SJSA1 (cell line): ENCODE results near the gene PVALB. TPM values are rescaled to one million over a fixed set of nuclear protein-coding genes. Genes with fewer than 3 reads are reported as not detected.

Experiments
- DNase-seq, 2 experiments: peaks; one replicate each; pipeline ENCODE4 v3.0.0-alpha.2; 2015 to 2020; ENCODE audit warnings: low spot score in 2 of 2, low read depth in 1 of 2
- H3K27ac ChIP-seq: fragments of 250-450 bp; sonication (Bioruptor Pico); 2 replicates; pipeline ENCODE4 v1.5.1; 2020; ENCODE audit warnings: mild to moderate bottlenecking, moderate library complexity
- H3K27me3 ChIP-seq: fragments of 250-450 bp; sonication (Bioruptor Pico); replicated peaks from 2 replicates; pipeline ENCODE4 v1.5.1; 2020; ENCODE audit warnings: mild to moderate bottlenecking, moderate library complexity
- H3K36me3 ChIP-seq: fragments of 250-450 bp; sonication (Bioruptor Pico); 2 replicates; pipeline ENCODE4 v1.5.1; 2020; ENCODE audit warnings: mild to moderate bottlenecking
- H3K4me1 ChIP-seq: fragments of 250-450 bp; sonication (Bioruptor Pico); replicated peaks from 2 replicates; pipeline ENCODE4 v1.6.1; 2021; ENCODE audit warnings: mild to moderate bottlenecking
- H3K4me3 ChIP-seq: fragments of 250-450 bp; sonication (Bioruptor Pico); 2 replicates; pipeline ENCODE4 v1.5.1; 2020; ENCODE audit warnings: mild to moderate bottlenecking
- H3K9me3 ChIP-seq: fragments of 250-450 bp; sonication (Bioruptor Pico); replicated peaks from 2 replicates; pipeline ENCODE4 v1.5.1; 2020; ENCODE audit warnings: mild to moderate bottlenecking
- total RNA-seq: library from RNA; depleted of rRNA; stranded (reverse); fragments of >200 nt; shearing (Covaris generic); gene quantifications from 2 replicates; pipeline ENCODE4 v1.2.3, GENCODE V29; 2014

PVALB gene
- total RNA-seq, 1 experiment from 2014 or later: not detected

DNA sequence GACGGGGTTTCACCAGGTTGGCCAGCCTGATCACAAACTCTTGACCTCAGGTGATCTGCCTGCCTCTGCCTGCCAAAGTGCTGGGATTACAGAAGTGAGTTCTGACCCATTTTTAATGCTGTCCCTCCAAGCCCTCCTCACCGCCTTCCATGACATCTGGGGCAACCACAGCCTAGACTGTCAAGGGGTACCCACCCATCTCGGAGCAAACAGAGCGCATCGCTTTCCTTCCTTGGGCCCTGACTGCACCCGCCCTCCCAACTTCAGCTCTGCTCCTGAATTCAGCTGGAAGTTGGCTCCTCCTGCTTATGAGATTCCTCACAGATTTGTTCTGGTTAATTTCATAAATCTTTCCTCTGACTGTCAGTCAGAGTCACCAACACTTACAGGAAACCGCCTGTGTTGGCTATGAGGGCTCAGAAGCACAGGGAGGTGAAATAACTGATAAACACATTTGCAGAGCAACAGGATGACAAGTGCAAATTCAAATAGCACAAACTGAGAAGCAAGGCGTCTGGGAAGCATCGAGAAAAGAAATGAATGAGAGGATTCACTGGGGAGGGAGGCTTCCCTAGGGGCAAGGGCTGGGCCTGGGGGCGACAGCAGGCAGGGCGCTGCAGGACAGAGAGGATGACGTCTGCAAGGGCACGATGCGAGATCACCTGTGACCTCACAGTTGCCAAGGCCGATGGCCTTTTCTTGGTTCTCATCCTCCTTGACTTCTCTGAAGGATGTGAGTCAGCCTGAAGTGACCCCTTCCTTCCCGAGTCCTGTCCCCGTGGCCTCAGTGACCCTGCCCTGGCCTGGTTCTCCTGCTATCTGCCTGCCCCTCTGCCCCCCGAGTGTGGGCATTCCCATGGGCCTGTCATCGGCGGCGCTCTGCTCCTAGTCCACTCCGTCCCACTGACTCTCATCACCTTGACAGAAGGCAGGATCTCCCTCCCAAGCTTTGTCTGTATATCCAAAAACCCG, 47.0 kb downstream of the PVALB start:
- Histone ChIP-seq H3K27me3 (no peaks in the 10 kb centered on the region), H3K36me3 (no peaks in the 10 kb centered on the region), H3K4me3 (no peak overlapping the region), H3K4me1 (peaks cover under 1% of the 10 kb centered on the region), H3K27ac (no peak overlapping the region), H3K9me3 (no peaks in the 10 kb centered on the region)
- DNase-seq: no peak

DNA sequence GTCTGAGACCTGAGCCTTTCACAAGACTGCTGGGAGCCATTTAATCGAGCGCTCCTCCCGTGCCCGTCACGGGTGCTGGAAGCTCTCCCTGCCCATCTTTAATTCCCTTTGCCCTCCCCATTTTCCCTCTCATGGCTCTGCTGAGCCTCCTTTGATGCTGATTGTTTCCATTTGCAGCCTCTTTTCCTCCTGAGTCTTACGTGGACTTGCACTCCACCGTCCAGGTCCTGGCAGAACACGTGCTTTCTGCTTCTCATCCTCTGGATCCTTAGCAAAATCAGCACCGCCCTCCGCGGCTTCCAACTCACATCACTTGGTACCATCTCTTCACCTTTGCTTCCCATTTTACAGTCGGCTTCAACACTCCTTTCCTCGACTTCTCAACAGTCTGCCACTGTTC, 48.2 kb downstream of the PVALB start:
- Histone ChIP-seq H3K4me3 (no peak overlapping the region), H3K36me3 (no peaks in the 10 kb centered on the region), H3K4me1 (no peaks in the 10 kb centered on the region), H3K9me3 (no peaks in the 10 kb centered on the region), H3K27me3 (no peaks in the 10 kb centered on the region), H3K27ac (no peak overlapping the region)
- no peak for DNase-seq

DNA sequence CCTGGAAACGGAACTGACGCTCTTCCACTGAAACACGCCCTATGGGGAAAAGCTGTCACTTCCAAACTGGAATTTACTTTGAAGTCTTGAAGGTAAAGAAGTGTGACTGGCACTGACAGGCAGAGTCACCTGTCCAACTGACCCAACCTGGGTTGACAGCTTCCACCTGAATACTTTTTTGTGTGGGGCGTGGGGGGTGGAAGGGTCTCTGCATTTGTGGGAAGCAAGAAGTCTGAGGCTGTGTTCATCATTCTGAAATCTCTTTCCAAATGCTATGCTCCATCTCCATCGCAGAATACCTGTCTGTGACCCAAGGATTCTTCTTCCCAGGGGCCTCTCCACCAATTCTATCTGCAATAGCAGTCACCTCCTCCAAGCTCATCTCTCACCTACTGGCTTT, 48.7 kb downstream of the PVALB start:
- H3K4me3 ChIP-seq: no peak overlapping the region
- no peaks in the 10 kb centered on the region for H3K4me1 ChIP-seq
- no peak for DNase-seq
- no peaks in the 10 kb centered on the region for H3K36me3 ChIP-seq
- no peaks in the 10 kb centered on the region for H3K9me3 ChIP-seq
- H3K27ac ChIP-seq: no peak overlapping the region
- no peaks in the 10 kb centered on the region for H3K27me3 ChIP-seq

DNA sequence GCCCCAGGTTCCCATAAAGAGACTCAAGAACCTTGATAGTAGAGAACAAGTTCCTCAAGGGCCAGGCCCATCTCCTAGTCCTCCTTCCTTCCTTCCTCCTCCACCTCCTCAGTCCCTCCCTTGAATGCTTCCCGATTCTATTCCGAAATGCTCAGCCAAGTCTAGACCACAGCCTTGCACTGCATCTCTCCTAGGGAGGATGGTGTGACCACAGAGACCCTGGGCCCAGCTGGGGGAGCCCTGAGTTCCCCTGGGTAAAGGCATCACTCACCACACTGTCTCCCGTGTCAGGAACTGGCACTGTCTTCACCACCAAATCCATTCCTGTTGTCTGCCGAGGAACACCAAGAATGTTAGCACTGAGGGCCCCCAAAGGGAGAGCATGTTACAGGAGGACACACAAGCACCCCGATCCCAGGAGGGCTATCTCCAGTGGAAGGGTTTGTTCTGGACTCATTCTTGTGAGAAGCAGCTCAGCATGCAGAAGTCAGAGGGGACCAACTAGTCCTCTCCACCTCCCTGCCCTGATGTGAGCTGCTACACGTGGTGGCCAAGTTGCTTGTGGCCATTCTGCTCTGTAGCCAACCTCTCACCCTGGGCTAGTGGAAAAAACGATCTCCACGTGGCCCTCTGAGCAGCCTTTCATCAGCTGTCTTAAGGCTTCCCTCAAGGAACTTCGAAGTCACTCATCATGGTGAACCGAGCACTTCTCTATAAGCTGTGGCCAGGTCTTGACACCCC, 49.6 kb downstream of the PVALB start:
- Histone ChIP-seq H3K4me1 (no peaks in the 10 kb centered on the region), H3K27me3 (no peaks in the 10 kb centered on the region), H3K4me3 (no peak overlapping the region), H3K36me3 (no peaks in the 10 kb centered on the region; the same call in 1 of the 2 replicates), H3K9me3 (no peaks in the 10 kb centered on the region), H3K27ac (no peak overlapping the region)
- no peak for DNase-seq

DNA sequence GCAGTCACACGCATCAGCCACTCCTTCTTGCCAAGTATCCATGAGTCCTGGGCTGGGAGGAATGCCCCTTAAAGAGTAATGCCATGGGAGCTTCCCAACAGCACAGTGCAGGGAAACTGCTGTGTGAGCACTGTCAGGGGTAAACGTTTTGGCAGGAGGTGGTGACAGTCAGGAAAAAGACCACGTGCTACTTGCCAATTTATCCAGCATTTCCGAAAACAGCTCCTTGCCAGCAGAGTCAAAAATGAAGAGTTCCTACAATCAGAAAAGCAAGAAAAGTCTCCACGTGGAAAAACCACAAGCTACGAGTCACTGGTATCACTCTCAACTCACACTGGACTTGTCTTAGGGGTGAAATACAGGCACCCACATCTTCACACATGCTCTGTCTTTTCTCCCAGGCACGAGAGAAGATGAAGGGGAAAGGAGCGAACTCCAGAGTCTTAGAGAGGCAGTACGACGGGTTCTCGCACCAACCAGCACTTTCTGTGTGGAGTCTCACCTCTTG, 50.8 kb downstream of the PVALB start:
- H3K27ac ChIP-seq: no peak overlapping the region
- H3K36me3 ChIP-seq: no peaks in the 10 kb centered on the region; the same call in 1 of the 2 replicates
- no peaks in the 10 kb centered on the region for H3K27me3 ChIP-seq
- H3K9me3 ChIP-seq: no peaks in the 10 kb centered on the region
- H3K4me1 ChIP-seq: no peaks in the 10 kb centered on the region
- no peak for DNase-seq
- no peak overlapping the region for H3K4me3 ChIP-seq

DNA sequence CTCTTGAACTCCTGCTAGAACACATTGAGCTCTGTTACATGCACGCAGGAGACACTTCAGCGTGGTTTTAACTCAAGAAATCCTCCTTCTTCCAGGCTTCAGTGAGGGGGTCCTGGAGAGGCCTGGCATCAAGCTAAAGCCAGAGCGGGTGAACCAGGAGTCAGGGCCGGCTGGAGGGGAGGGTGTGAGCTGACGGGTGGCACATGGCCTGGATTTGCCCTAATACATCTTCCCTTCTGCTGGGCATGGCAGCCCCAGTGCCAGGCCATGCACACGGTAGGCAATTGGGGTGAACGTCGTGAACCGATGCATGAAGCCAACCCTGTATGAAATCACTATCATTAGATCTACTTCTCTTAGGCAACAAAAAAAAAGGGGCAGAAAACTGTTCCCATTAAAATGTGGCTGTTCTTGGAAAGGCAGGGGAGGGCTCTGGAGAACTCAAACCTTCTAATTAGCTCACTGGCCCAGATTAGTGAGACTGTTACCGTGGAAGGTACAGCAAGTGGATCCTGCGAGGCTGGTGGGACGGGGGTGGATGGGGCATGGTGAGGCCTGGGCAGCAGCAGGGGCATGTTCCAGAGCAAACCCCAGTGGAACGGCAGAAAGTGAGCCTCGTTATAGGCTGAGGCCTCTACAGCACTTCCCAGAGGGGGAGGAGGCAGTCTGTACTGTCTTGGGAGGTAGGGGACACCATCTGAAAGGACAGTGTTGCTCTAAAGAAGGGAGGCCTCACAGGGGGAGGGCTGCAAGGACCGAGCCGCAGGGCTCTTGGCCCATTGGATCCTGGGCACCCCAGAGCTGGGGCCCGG, 51.5 kb downstream of the PVALB start:
- Histone ChIP-seq H3K4me3 (no peak overlapping the region), H3K4me1 (no peaks in the 10 kb centered on the region), H3K36me3 (no peaks in the 10 kb centered on the region; the same call in 1 of the 2 replicates), H3K27me3 (no peaks in the 10 kb centered on the region), H3K27ac (no peak overlapping the region), H3K9me3 (no peaks in the 10 kb centered on the region)
- no peak for DNase-seq

DNA sequence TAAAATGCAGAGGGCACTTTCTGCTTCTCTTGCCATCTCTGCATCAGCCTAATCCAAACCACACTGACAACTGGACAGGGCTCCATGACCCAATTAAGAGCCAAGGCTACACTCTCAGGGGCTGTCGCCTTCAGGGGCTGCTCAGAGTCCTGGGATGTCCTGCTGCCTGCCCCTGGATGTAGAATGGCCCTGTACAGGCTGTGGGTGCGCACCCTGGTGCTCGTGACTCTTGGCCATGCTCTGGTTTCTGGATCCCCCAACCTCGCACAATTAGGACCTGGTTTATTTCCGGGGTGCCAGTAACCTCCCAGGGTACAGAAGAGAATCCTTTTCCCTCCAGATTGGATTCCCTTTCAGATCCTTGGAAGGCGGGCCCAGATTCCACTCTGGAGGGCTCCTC, 52.2 kb downstream of the PVALB start:
- H3K27ac ChIP-seq: no peak overlapping the region
- DNase-seq: no peak
- no peaks in the 10 kb centered on the region; the same call in 1 of the 2 replicates for H3K36me3 ChIP-seq
- no peaks in the 10 kb centered on the region for H3K4me1 ChIP-seq
- no peaks in the 10 kb centered on the region for H3K27me3 ChIP-seq
- H3K4me3 ChIP-seq: no peak overlapping the region
- H3K9me3 ChIP-seq: no peaks in the 10 kb centered on the region

DNA sequence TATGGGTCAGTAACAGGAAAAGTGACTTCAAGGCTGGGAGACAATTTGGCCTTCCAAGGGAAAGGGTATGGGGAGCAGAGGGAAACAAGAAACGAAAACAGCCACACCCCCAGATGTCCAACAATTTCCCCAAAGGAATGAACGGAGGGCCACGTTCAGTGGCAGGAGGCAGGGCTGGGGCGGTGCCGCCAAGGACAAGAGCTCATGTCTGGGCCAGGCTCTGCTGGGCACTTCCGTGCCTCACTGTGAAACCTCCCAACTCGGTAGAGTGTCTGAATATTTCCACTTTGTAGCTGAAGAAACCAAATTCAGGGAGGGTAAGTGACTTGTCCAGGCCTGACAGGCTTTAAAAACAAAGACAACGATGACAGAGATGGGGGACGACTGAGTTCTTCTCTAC, 52.8 kb downstream of the PVALB start:
- no peaks in the 10 kb centered on the region for H3K27me3 ChIP-seq
- H3K36me3 ChIP-seq: no peaks in the 10 kb centered on the region; the same call in 1 of the 2 replicates
- H3K9me3 ChIP-seq: no peaks in the 10 kb centered on the region
- H3K27ac ChIP-seq: no peak overlapping the region
- DNase-seq: no peak
- H3K4me3 ChIP-seq: no peak overlapping the region
- H3K4me1 ChIP-seq: no peaks in the 10 kb centered on the region

DNA sequence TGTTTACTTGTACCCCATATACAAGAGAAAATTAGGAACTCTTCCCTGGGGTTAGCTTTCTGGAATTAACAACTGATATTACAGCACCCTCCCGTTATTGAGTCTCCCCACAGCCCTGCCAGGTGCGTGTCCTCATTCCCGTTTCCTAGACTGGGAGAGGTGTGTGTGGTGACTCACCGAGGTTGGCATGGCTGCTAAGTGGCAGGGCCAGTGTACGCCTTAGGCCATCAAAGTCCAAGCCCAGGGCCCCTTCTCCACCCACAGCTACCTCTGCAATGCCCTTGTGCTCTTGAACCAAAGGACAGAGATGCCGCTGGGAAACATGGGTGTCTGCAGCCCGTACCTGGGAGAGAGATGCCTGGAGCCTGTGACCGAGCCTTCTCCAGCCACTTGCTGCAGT, 53.3 kb downstream of the PVALB start:
- no peaks in the 10 kb centered on the region; the same call in 1 of the 2 replicates for H3K36me3 ChIP-seq
- DNase-seq: no peak
- no peaks in the 10 kb centered on the region for H3K4me1 ChIP-seq

DNA sequence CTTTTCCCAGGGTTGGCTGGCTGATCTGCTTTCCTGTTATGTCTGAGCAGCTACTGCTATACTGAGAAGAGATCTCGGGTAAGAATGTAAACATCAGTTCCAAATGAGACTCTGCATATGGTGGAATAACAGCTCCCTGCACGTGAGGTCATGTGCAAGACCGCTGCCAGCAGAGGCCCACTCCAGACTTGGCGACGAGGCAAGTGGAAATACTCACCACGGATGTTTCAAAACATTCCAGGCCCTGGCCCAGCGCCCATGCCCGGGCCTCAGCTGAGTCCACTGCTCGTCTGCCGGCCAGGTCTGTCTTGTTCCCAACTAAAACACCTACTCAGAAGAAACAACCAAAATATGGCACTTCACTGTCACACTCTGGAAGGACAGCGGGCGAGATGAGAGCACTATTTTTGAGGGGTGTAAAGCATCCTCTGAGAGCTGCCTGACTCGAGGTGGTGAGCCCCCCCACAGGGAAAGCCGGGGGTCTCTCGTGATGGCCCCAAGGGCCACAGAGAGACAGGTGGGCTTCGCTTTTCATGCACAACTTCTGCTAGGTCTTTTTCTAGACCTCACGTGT, 54.1 kb downstream of the PVALB start:
- no peaks in the 10 kb centered on the region for H3K27me3 ChIP-seq
- no peaks in the 10 kb centered on the region; the same call in 1 of the 2 replicates for H3K36me3 ChIP-seq
- H3K9me3 ChIP-seq: no peaks in the 10 kb centered on the region
- H3K27ac ChIP-seq: no peak overlapping the region
- no peak for DNase-seq
- no peak overlapping the region for H3K4me3 ChIP-seq
- H3K4me1 ChIP-seq: no peaks in the 10 kb centered on the region

More for the DNA sequence above, 53.3 kb downstream of the PVALB start:
- H3K27ac ChIP-seq: no peak overlapping the region
- no peaks in the 10 kb centered on the region for H3K27me3 ChIP-seq
- H3K4me3 ChIP-seq: no peak overlapping the region
- no peaks in the 10 kb centered on the region for H3K9me3 ChIP-seq

DNA sequence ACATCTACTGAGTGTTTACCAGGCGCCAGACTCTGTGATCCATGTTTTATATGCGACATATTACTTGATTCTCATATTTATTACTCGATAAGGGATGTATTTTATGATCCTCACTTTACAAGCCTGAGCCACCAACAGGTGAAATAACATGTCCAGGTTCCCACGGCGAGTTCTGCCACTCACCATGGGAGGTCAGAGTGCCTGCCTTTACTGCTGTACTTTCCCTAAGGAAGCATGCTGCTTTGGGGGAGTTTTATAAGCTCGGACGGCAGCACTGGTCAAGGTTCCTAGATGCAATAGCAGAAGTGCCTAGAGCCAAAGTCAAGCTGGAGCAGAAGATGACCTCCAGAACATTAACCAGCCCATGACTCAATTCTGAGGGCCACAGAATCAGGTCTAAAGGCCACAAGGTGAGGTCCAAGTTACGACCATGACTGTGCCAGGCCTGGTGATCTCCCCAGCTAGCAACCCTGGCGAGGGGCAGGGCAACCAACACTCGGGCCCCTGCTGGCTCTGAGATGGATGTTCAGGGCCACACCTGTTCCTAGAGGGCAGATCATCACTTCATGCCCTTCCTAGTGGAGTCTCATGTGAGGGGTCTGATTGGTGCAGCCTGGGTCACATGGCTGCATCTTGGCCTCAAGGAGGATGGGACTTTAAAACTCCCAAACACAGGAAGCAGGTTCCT, 55.1 kb downstream of the PVALB start:
- Histone ChIP-seq H3K36me3 (no peaks in the 10 kb centered on the region; the same call in 1 of the 2 replicates), H3K27me3 (0 out of 2 replicates have a peak, but pooled peaks cover 4% of the 10 kb centered on the region)
- no peak for DNase-seq

DNA sequence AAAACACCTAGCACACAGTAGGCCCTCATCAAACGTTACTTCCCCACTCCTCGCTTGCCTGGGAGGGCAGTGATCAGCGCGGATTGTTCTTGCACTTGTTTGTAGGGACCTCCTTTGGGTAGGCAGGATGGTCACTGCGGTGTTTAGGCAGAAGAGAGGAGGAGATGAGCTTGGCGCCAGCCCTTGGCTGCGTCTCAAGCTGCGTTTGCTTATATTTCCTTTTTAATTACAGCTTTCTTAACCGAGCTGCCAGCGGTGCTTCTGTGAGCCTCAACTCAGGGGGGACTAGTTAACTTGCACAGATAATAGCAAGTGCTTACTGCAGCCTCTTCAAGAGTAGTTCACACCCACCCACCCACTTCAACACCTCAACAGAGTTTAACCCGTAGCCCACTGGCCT, 56.0 kb downstream of the PVALB start:
- Histone ChIP-seq H3K27ac (no peak overlapping the region), H3K36me3 (no peaks in the 10 kb centered on the region; the same call in 1 of the 2 replicates), H3K27me3 (0 out of 2 replicates have a peak, but pooled peaks cover 4% of the 10 kb centered on the region), H3K4me1 (no peaks in the 10 kb centered on the region), H3K4me3 (no peak overlapping the region), H3K9me3 (no peaks in the 10 kb centered on the region)
- no peak for DNase-seq

More for the DNA sequence above, 55.1 kb downstream of the PVALB start:
- H3K9me3 ChIP-seq: no peaks in the 10 kb centered on the region
- H3K4me1 ChIP-seq: no peaks in the 10 kb centered on the region
- no peak overlapping the region for H3K4me3 ChIP-seq
- no peak overlapping the region for H3K27ac ChIP-seq
